GM19035 (cell line): Measurements from ENCODE around the gene METTL4.
"Not testable (repeated sequence)": the region's sequence is repeated elsewhere in the genome, so short reads cannot be mapped to it uniquely, and the experiment has no call there.

Experiments used
- ATAC-seq: cut with Tn5 transposase; IDR thresholded peaks from one replicate; pipeline ENCODE4 v1.9.1; 2021; ENCODE audit not compliant: unreplicated experiment

Gene METTL4

DNA sequence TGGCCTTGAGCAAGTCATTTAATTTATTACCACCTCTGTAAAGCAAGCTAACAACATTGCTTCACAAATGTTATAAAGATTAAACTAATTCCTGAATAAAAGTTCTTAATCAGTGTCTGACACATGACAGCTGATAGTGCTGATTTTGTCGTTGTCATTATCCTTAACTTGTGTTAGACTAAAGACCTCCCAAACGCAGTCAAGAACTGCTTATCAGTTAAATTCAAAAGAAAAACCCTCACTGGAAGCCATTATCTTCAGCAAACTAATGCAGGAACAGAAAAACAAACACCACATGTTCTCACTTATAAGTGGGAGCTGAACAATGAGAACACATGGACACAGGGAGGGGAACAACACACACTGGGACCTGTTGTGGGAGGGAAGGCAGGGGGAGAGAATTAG is 46.5 kb downstream of the METTL4 start:
- ATAC-seq, result not testable (repeated sequence)

DNA sequence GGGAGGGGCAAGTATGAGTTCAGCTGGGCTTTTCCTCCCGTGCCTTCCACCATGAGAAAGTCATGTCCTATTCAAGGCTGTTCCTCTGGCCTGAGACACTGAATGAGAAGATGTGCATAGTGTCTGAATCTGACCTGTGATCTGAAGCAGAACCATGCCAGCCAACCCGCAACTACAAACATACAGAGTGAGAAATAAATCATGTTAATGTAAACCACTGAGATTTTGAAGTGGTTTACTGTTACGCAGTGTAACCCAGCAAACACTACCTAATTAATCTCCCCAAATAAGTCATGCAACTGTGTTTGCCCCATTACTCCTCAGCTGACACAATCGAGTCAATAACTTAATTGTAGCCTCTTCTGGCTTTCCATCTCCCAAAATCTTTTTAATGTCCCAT is 49.2 kb downstream of the METTL4 start:
- no peak for ATAC-seq

DNA sequence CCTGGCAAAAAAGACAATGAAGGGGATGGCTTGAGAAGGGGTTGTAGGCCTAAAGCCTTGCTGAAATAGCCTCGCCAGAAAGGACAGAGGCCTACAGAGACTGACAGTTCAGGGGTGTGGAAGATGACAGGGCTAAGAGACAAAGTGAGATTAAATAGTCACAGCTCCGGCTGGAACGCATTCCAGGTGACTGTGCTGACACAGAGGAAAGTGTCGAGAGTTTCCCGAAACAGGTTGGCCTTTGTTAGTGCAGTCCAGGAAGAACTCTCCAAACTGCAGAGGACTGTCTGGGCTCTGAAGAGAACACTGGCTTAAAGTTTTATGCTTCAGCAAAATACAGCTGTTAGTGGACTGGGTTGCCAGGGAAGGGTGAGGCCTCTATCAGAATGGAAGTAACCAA is 52.8 kb downstream of the METTL4 start:
- ATAC-seq, result no peak

DNA sequence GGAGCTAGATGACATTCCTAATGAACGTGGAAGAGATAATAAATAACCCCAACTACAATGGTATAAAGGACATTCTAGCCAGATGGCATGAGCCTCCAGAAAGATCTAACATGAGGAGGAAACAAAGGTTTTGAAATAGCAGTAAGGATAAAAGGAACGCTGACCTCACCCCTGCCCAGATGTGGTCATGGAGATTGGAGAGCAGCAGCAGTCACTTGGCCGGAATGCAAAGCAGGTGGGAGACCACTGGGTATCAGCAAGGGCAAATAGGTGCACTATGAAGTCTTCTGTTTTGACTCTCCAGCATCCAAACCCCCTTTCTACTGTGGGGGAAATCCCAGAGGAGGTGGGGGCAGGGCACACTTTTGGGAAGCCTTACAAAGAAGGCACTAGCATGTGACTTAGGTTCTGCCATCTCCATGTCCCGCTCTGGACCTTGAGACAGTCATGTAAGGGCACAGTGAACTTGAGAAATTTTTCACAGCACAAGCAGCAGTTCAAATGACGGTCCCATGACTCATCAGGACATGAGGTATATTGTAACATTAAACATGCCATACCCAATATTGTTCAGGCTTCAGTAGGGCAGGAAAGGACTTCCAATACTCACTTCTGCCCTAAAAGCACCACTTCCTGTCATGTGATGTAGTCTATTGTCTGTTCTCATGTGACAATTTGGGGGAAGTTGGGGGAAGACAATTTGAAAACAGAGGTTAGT is 55.2 kb downstream of the METTL4 start:
- no peak for ATAC-seq

DNA sequence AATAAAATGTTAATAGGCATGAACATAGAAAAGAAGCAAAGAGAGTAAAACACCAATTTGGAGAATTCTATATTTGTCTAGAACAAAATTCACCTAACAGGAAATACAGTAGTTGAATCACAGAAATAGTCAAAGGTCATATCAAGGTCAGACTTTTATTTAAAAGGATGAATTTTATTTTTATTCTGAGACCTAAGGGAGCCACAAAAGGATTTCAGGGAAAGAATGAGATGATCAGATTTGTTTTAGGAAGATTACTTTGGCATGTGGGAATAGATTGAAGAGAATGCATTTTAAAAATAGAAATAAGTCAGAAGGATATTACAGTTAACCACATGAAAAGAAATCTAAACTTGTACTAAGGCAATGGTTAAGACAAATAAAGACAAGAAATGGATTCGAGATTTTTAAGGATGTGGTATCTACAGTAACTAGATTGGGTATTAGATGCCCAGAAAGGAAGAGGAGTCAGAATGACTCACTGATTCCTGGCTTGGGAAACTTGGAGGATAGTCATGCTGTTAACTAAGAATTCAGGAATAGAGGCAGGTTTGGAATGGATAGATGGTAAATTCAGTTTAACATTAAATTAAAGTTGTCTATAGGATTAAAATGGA is 56.0 kb downstream of the METTL4 start:
- ATAC-seq, result no peak

DNA sequence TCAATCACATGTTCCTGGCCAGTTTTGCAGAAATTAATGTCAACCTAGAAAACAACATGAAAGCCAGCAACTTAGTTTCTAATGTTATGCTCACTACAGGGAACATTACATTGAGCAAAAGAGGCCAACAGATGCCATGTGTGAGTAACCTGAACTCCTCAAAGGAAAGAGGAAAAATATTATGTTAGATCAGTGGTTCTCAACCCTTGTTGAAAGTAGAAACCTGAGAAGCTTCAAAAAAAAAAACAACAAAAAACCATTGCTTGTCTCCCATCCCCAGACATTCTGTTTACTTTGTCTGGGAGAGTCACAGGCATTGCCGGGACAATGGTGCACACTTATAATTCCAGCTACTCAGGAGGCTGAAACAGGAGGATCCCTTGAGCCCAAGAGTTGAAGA is 57.7 kb downstream of the METTL4 start:
- no peak for ATAC-seq

DNA sequence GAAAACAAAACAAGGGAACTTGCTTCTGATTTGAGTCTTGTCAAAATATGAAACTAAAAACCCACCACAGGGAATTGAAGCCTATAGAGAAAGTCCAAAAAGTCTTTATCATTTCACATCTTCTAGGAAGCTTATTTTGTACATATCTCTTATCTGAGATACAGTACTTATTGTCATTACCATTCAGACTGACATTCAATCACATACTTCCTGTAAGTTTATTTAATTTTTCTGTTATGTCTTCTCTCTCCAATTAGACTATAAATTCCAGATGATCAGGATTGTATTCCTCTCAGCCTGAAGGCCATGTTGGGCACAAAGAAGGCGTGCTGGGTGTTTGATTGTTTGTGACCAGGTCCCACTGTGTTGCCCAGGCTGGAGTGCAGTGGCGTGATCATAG is 59.2 kb downstream of the METTL4 start:
- no peak for ATAC-seq

DNA sequence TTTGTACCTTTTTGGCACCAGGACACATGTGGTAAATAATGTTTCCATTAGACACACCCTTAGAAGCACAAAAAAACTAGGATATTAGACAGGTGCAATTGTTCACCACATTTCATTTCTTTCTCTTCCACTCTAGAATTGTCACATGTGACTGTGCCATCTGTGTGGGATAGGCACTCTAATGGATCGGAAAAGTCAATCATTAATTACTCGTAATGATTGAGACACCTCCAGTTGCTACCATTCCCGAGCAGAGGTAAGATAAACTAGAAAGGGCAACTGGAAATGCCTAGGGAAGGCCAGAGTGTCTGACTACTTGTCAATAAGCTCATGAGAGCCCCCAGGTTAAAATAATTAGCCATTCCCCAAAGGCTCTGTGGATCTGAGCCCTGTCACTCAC is 59.9 kb downstream of the METTL4 start:
- ATAC-seq, result no peak

DNA sequence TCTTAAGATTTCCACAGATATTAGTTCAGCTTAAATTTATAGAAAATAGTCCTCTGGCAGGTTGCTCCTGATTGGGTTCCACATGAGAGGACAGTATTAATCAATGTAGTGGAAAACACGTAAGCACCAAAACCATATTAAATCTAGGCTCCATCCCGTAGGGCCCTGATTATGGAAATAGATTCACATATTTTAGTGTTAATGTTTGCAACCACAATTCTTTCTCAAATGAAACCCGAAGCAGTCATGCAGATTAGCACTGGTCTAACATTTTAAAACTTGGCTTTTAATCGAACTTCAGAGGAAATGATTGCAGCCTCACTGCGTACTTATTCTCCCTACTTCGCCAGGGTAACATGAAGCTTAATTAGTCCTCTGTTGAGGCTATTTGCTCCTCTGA is 60.9 kb downstream of the METTL4 start:
- no peak for ATAC-seq

DNA sequence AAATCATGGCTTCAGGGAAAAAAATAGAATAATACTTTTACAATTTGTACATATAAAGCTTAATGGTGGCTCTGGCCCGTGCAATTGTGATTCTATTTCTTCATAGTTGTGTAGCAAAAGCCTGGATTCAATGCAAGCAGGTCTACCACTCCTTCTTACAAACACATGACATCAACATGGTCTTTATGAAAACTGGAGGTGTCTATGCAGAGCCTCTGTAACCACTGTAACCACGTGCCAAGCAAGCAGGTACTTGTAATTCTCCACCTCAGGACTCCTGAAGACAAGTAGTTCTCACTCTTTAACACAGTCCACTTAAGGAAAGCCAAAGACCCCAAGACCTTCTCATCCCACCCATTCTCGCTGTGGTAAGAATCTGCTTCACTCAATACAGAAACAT is 62.6 kb downstream of the METTL4 start:
- ATAC-seq, result no peak

DNA sequence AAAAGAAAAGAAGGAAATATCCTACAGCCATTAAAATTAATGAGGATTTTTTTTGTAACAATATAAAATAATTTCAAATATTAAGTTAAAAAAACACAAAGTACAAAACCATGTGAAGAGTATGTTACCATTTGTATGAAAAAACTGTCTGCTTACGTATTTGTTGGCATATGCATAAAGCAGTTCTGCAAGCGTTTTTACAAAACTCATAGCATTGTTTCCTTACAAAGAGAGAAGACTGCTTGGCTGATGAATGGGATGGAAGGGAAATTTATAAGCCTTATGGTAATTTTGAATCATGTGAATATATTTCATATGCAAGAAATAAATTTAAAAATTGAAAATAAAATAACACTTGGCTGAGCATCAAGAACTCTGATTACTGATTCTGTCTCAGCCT is 63.1 kb downstream of the METTL4 start:
- no peak for ATAC-seq

DNA sequence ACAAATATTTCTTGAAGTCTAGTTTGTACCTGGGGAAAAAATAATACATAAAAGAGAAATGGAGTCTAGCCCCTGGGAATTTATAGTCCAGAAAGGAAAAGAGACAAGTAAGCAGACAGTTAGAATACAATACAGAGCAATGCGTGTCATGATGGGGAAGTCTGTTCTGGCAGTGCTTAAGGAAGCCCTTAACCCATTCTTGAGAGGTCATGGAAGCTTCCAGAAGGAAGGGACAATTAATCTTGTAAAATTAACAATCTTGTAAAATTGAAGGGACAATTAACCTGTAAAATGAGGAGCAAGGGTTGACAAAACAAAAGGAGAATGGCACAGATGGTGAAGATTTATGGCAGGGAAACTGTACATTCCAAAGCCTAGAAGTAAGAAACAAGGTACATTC is 66.7 kb downstream of the METTL4 start:
- no peak for ATAC-seq

DNA sequence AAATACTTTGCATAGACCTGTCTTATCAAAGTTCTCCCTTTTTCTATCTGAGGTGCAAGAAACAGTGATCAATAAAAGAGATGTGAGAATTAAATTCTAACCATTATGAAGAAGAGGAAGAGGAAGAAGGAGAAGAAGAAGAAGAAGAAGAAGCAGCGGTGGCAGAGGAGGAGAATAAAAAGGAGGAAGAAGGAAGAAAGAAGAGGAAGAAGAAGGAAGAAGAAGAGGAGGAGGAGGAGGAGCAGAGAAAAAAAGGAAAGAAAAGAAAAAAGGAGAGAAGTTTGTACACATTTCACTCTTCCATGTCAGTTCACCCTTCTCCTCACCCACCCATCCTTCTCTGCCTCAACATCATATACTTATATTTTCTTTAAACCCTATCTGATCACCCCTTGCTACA is 68.4 kb downstream of the METTL4 start:
- no peak for ATAC-seq

DNA sequence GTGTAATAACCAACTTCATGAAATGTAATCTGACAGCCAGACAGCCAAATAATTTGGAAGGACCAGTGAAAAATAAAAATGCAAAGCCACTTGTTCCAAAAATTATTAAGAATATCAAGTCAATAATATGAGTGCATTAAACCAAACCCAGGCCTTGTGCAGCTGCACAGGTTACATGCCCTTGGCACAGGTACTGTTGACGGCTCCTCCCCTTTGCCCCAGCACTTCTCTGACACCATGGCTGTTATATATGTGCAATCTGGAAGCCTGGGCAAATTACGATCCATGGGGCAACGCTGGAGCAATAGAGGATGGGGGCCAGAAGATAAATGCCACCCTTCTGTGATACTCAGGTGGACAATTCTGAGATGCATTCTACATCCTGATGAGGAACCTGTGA is 68.9 kb downstream of the METTL4 start:
- ATAC-seq, result no peak

DNA sequence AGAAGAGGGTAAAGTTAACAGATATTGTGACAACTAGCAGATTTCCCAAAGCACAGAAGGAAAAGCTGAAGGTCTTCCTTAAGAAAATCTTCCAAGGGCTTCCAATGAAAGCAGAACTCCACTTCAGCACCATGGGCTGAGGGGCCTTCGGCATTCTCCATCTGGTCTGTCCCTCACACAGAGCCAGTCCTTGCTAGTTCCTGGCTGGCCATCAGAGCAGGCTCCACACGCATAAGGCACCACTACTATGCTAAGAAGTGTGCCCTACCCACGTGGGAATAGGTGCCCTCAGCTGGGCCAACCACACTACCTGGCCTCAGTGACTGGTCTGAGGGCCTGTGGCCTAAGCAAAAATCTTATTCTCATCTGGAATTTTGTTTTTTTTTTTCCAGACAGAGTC is 73.5 kb downstream of the METTL4 start:
- ATAC-seq, result no peak

DNA sequence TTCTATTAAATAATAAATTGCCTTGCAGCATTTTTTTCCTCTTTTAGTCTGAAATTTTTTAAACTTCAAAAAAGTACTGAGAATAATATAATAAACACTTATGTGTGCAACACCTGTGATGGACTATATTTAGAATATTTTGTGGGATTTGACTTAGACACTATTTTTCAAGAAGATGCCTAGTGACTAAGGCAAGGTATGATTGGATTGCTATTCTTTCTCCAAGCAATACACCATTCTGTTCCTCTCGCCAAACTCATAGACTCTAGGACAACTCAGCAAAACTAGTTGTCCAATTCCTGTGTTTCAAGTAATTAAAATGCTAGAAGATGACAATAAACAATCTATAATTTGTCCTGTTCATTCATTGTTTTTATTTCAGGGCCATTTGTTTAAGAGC is 75.9 kb downstream of the METTL4 start:
- no peak for ATAC-seq

DNA sequence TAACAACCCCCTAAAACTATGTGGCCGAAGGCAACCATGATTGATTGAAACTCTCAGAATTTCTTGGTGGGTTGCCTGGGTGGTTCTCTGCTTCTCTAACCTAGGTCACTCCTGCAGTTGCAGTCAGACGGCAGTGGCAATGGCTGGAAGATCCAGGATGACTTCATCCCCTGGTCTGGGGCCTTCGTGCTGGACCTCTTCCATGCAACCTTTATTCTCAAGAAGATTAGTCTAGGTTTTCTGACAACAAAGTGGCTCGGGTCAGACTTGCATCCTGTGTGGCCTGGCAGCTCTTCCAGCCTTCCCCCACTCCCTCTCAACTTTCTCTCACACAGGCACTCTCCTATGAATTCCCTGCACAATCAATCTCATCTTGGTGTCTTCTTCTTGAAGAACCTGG is 76.4 kb downstream of the METTL4 start:
- no peak for ATAC-seq
